Neuronal stem cell (in vitro differentiated cells): Measurements from ENCODE around the gene TRIP12.

Source experiments
- DNase-seq: peaks from one replicate; pipeline ENCODE4 v3.0.0-alpha.2; 2013; ENCODE audit warnings: low spot score
- H2AFZ ChIP-seq: one replicate; pipeline ENCODE4 v1.6.1; 2013; ENCODE audit warnings: mild to moderate bottlenecking, low read length, inconsistent platforms
- H2AK5ac ChIP-seq: 2 replicates; pipeline ENCODE4 v1.6.1; 2013; ENCODE audit warnings: low read depth, mild to moderate bottlenecking, inconsistent platforms, low read length, moderate library complexity, mixed read lengths
- H2BK120ac ChIP-seq: 2 replicates; pipeline ENCODE4 v1.6.1; 2013; ENCODE audit warnings: low read depth, mild to moderate bottlenecking, inconsistent platforms, low read length, moderate library complexity, mixed read lengths
- H2BK12ac ChIP-seq: one replicate; pipeline ENCODE4 v1.6.1; 2013; ENCODE audit warnings: low read length, inconsistent platforms
- H2BK15ac ChIP-seq: 2 replicates; pipeline ENCODE4 v1.6.1; 2013; ENCODE audit warnings: mild to moderate bottlenecking, low read length, inconsistent platforms, mixed read lengths
- H2BK5ac ChIP-seq: one replicate; pipeline ENCODE4 v1.6.1; 2013; ENCODE audit warnings: inconsistent platforms, mild to moderate bottlenecking, low read length, moderate library complexity
- H3K14ac ChIP-seq: one replicate; pipeline ENCODE4 v1.6.1; 2013; ENCODE audit warnings: low read length, inconsistent platforms
- H3K18ac ChIP-seq: 2 replicates; pipeline ENCODE4 v1.6.1; 2013; ENCODE audit warnings: low read length, inconsistent platforms
- H3K23ac ChIP-seq: 2 replicates; pipeline ENCODE4 v1.6.1; 2013; ENCODE audit warnings: low read depth, mild to moderate bottlenecking, mixed read lengths, low read length, inconsistent platforms; ENCODE audit not compliant: poor library complexity
- H3K27ac ChIP-seq: replicated peaks from 3 replicates; pipeline ENCODE4 v1.5.1; 2013; ENCODE audit warnings: low read length, inconsistent platforms
- H3K27me3 ChIP-seq, 3 experiments: 2 replicates each; pipeline ENCODE4 v1.6.1; 2013; ENCODE audit warnings: low read length in 3 of 3, mild to moderate bottlenecking in 2 of 3, inconsistent platforms in 1 of 3, low read depth in 1 of 3, mixed read lengths in 1 of 3, moderate library complexity in 1 of 3; ENCODE audit not compliant: control insufficient read depth in 3 of 3, insufficient read depth in 3 of 3
- H3K36me3 ChIP-seq, 2 donors: replicated peaks in 1 of 2; 2 replicates each; pipeline ENCODE4 v1.6.1; 2013; ENCODE audit warnings: low read length in 2 of 2; ENCODE audit not compliant: control insufficient read depth in 2 of 2, insufficient read depth in 2 of 2
- H3K4ac ChIP-seq: 2 replicates; pipeline ENCODE4 v1.6.1; 2013; ENCODE audit warnings: inconsistent platforms, mild to moderate bottlenecking, low read length, moderate library complexity
- H3K4me1 ChIP-seq, 2 donors: 1 replicate in 1 of 2; 2 replicates in 1 of 2; pipeline ENCODE4 v1.6.1; 2013; ENCODE audit warnings: low read length in 2 of 2, low read depth in 1 of 2; ENCODE audit not compliant: control insufficient read depth in 2 of 2, insufficient read depth in 1 of 2
- H3K4me2 ChIP-seq: one replicate; pipeline ENCODE4 v1.6.1; 2013; ENCODE audit warnings: mild to moderate bottlenecking, low read length, inconsistent platforms; ENCODE audit not compliant: insufficient read depth, poor library complexity, severe bottlenecking
- H3K4me3 ChIP-seq, 2 donors: 2 replicates each; pipeline ENCODE4 v1.5.1; 2013; ENCODE audit warnings: low read length in 2 of 2, mild to moderate bottlenecking in 2 of 2, inconsistent platforms in 1 of 2, moderate library complexity in 1 of 2
- H3K79me1 ChIP-seq: one replicate; pipeline ENCODE4 v1.6.1; 2013; ENCODE audit warnings: low read depth, mild to moderate bottlenecking, inconsistent platforms, low read length, moderate library complexity
- H3K9ac ChIP-seq: one replicate; pipeline ENCODE4 v1.6.1; 2013; ENCODE audit warnings: mild to moderate bottlenecking, low read depth, low read length, inconsistent platforms; ENCODE audit not compliant: poor library complexity
- H3K9me3 ChIP-seq, 2 donors: replicated peaks in 1 of 2; 2 replicates each; pipeline versions ENCODE3 to v1.6.1; 2013; ENCODE audit warnings: low read length in 2 of 2, mild to moderate bottlenecking in 2 of 2, inconsistent platforms in 1 of 2, low read depth in 1 of 2, mixed read lengths in 1 of 2, moderate library complexity in 1 of 2; ENCODE audit not compliant: control insufficient read depth in 2 of 2, insufficient read depth in 1 of 2
- H4K8ac ChIP-seq: one replicate; pipeline ENCODE4 v1.6.1; 2013; ENCODE audit warnings: low read depth, mild to moderate bottlenecking, inconsistent platforms, low read length, moderate library complexity
- H4K91ac ChIP-seq: one replicate; pipeline ENCODE4 v1.6.1; 2013; ENCODE audit warnings: low read length, low read depth, mild to moderate bottlenecking, inconsistent platforms; ENCODE audit not compliant: poor library complexity
- WGBS, 2 donors: extraction: QIAGEN DNeasy Blood & Tissue Kit; methylation state at CpG; one replicate each; pipeline ENCODE4 v1.1.7; 2013; ENCODE audit warnings: missing lambda C conversion rate in 2 of 2, mixed read lengths in 1 of 2; ENCODE audit not compliant: insufficient read length in 2 of 2, insufficient replicate concordance in 1 of 2; ENCODE audit errors: extremely low coverage in 2 of 2; 5-methylcytosine and 5-hydroxymethylcytosine counted together

TRIP12 gene

DNA sequence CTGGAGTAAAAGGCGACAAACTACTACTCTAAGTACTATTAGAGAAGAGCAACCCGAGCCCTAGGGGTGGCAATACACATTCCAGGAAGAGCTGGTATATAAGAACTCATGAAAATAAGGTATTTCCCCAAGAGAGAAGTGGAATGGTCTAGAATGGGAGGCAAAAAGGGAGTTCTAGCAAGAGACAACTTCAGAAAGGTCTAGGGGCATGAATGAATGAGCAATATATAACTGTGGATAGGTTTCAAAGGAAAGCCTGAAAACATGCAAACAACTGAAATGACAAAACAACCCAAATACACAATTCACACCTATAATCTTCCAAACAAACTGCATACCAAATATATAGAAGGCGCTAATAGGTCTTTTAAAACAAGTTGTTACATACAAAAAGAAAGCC, 22.2 kb downstream of the TRIP12 start:
- Histone ChIP-seq H3K79me1 (peaks cover 3% of the 10 kb centered on the region), H2BK5ac (no peak overlapping the region), H3K36me3 (peaks cover 0 to 56% of the 10 kb centered on the region in 2 donors), H3K9ac (no peak overlapping the region), H3K27me3 (no peaks in the 10 kb centered on the region), H4K91ac (no peak overlapping the region), H3K23ac (no peak overlapping the region), H3K9me3 (no peaks in the 10 kb centered on the region), H3K27ac (no peak overlapping the region), H2AK5ac (no peak overlapping the region), H3K18ac (no peak overlapping the region), H4K8ac (no peak overlapping the region), H3K4me1 (peaks cover 0 to 2% of the 10 kb centered on the region in 2 donors), H2BK15ac (no peak overlapping the region), H3K4me3 (no peak overlapping the region), H3K4me2 (no peak overlapping the region), H2AFZ (no peak overlapping the region), H3K14ac (no peak overlapping the region), H2BK120ac (no peak overlapping the region), H3K4ac (no peak overlapping the region), H2BK12ac (no peak overlapping the region)
- no CpG with 5 or more reads among the region's 3 CpGs for WGBS, 2 donors
- DNase-seq, result no peak

DNA sequence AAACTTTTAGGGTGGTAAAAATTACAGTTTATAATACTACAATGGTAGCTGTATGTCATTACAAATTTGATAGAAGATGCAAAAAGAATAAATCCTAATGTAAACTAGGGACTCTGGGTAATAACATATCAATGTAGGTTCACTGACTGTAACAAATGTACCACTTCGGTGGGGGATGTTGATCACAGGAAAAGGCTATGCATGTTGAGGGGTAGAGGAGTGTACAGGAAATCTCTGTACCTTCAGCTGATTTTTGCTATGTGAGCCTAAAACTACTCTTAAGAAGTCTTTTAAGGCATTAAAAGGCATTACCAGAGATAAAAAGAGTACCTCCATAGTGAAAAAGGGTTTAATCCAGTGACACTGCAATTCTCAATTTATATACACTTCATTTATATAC, 25.0 kb downstream of the TRIP12 start:
- no peak overlapping the region for H2AFZ ChIP-seq
- no peaks in the 10 kb centered on the region for H3K4me1 ChIP-seq
- no peak overlapping the region for H4K91ac ChIP-seq
- H2BK120ac ChIP-seq, result no peak overlapping the region
- H2BK12ac ChIP-seq, result no peak overlapping the region
- no peak overlapping the region for H2AK5ac ChIP-seq
- no peak overlapping the region for H3K18ac ChIP-seq
- H3K4me2 ChIP-seq, result no peak overlapping the region
- H3K23ac ChIP-seq, result no peak overlapping the region
- H3K4ac ChIP-seq, result no peak overlapping the region
- H3K4me3 ChIP-seq, result no peak overlapping the region
- peaks cover 0 to 40% of the 10 kb centered on the region in 2 donors for H3K36me3 ChIP-seq
- H2BK15ac ChIP-seq, result no peak overlapping the region
- DNase-seq, result no peak
- H3K9ac ChIP-seq, result no peak overlapping the region
- H3K14ac ChIP-seq, result no peak overlapping the region
- no peaks in the 10 kb centered on the region for H3K27me3 ChIP-seq
- no peak overlapping the region for H3K27ac ChIP-seq
- no peaks in the 10 kb centered on the region for H3K9me3 ChIP-seq
- no peak overlapping the region for H2BK5ac ChIP-seq
- H3K79me1 ChIP-seq, result peaks cover 2% of the 10 kb centered on the region
- H4K8ac ChIP-seq, result no peak overlapping the region
- WGBS, 2 donors, result no CpG with 5 or more reads among the region's 1 CpG

DNA sequence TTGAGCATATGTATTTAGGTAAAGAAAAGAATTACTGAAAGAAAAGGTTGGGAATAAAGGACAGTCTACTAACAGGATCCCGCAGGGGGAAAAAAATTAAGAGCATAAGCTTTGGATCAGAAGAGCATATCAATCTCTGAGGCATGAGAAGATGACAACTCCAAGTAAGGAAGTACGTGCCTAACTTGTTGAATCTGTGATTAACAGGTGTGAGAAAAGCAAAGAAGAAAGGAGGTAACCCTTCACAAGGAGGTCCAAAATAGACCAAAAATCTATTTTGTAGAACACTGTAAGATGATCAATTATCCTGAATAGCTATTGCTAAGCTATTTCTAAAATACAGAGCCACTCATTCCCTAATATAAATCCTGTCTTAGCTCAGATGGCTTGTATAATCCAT, 32.8 kb downstream of the TRIP12 start:
- H2BK15ac ChIP-seq, result no peak overlapping the region
- no peak overlapping the region for H2BK12ac ChIP-seq
- H3K4ac ChIP-seq, result no peak overlapping the region
- no CpG with 5 or more reads among the region's 2 CpGs for WGBS, 2 donors
- no peak for DNase-seq
- no peak overlapping the region for H2BK120ac ChIP-seq
- H3K27ac ChIP-seq, result no peak overlapping the region
- H3K9ac ChIP-seq, result no peak overlapping the region
- H4K91ac ChIP-seq, result no peak overlapping the region
- peaks cover 2% of the 10 kb centered on the region for H3K79me1 ChIP-seq
- no peak overlapping the region for H2AK5ac ChIP-seq
- no peaks in the 10 kb centered on the region for H3K27me3 ChIP-seq
- H3K14ac ChIP-seq, result no peak overlapping the region
- no peak overlapping the region for H3K23ac ChIP-seq
- no peak overlapping the region for H4K8ac ChIP-seq
- peaks cover 0 to 34% of the 10 kb centered on the region in 2 donors for H3K36me3 ChIP-seq
- no peak overlapping the region for H3K4me3 ChIP-seq
- H2AFZ ChIP-seq, result no peak overlapping the region
- no peak overlapping the region for H2BK5ac ChIP-seq
- H3K9me3 ChIP-seq, result no peaks in the 10 kb centered on the region
- H3K18ac ChIP-seq, result no peak overlapping the region
- no peak overlapping the region for H3K4me2 ChIP-seq
- no peaks in the 10 kb centered on the region for H3K4me1 ChIP-seq

DNA sequence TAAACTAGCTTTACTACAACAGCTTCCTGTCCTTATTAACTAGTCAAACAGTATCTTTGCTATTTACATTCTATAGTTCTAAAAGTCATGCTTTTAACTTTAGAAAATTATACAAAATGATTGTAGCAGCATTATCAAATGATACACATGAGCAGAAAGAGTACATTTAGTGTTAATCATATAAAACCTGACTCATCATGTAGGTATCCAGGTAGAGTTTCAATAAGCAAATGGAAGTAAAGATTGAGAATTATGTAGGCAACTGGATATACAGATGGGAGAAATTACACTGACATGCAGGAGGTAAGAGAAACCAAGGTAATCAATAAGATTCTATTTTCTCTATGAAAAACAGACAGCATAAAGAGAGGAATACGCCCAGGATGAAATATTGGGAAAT, 33.8 kb downstream of the TRIP12 start:
- H3K4me3 ChIP-seq, result no peak overlapping the region
- H3K4me2 ChIP-seq, result no peak overlapping the region
- no peak overlapping the region for H4K91ac ChIP-seq
- no peak overlapping the region for H2BK12ac ChIP-seq
- no peak overlapping the region for H3K23ac ChIP-seq
- H3K14ac ChIP-seq, result no peak overlapping the region
- peaks cover 0 to 31% of the 10 kb centered on the region in 2 donors for H3K36me3 ChIP-seq
- no peak overlapping the region for H3K9ac ChIP-seq
- WGBS, 2 donors, result no CpG with 5 or more reads among the region's 1 CpG
- no peak overlapping the region for H3K18ac ChIP-seq
- no peak overlapping the region for H3K4ac ChIP-seq
- H3K4me1 ChIP-seq, result no peaks in the 10 kb centered on the region
- H3K27me3 ChIP-seq, result no peaks in the 10 kb centered on the region
- no peak overlapping the region for H3K27ac ChIP-seq
- no peak overlapping the region for H2AFZ ChIP-seq
- no peak for DNase-seq
- H2AK5ac ChIP-seq, result no peak overlapping the region
- no peaks in the 10 kb centered on the region for H3K9me3 ChIP-seq
- no peak overlapping the region for H2BK5ac ChIP-seq
- H2BK15ac ChIP-seq, result no peak overlapping the region
- no peak overlapping the region for H4K8ac ChIP-seq
- no peak overlapping the region for H2BK120ac ChIP-seq
- H3K79me1 ChIP-seq, result peaks cover 2% of the 10 kb centered on the region
